Esophagus muscularis mucosa (tissue), 4 donors: Measurements from ENCODE around the gene FBXW4. TPM values are rescaled to one million over a fixed set of nuclear protein-coding genes. Genes with fewer than 3 reads are reported as not detected.

ENCODE experiments used
- DNase-seq: peaks from one replicate; pipeline ENCODE4 v3.0.0-alpha.2; 2017; ENCODE audit errors: extremely low spot score
- H3K27ac ChIP-seq, 4 donors: fragments of 200-600 bp; sonication (generic); replicated peaks in 1 of 4; 1 replicate in 3 of 4; 2 replicates in 1 of 4; pipeline ENCODE4 v1.5.1; 2016 to 2019; ENCODE audit warnings: mild to moderate bottlenecking in 1 of 4
- H3K27me3 ChIP-seq, 4 donors: fragments of 200-600 bp; sonication (generic); one replicate each; pipeline versions ENCODE4 v1.5.1 to v1.6.0; 2016 to 2019
- H3K36me3 ChIP-seq, 4 donors: fragments of 200-600 bp; sonication (generic); one replicate each; pipeline ENCODE4 v1.5.1; 2016 to 2019
- H3K4me1 ChIP-seq, 4 donors: fragments of 200-600 bp; sonication (generic); one replicate each; pipeline ENCODE4 v1.5.1; 2016 to 2019
- H3K4me3 ChIP-seq, 4 donors: fragments of 200-600 bp; sonication (generic); 1 replicate in 2 of 4; 2 replicates in 2 of 4; pipeline ENCODE4 v1.5.1; 2016 to 2019; ENCODE audit warnings: mild to moderate bottlenecking in 4 of 4, moderate library complexity in 1 of 4
- H3K9me3 ChIP-seq, 4 donors: fragments of 200-600 bp; sonication (generic); 1 replicate in 3 of 4; 2 replicates in 1 of 4; pipeline ENCODE4 v1.5.1; 2016 to 2019
- CTCF ChIP-seq, 3 experiments: fragments of 200-600 bp in 2 of 3; fragments of 450-650 bp in 1 of 3; sonication (generic) in 2 of 3; IDR thresholded peaks; one replicate each; pipeline ENCODE4 v1.5.1; 2017 to 2019; ENCODE audit warnings: antibody characterized with exemption in 3 of 3, mild to moderate bottlenecking in 2 of 3, moderate library complexity in 1 of 3
- EP300 ChIP-seq: sonication (generic); formaldehyde crosslinking; IDR thresholded peaks from one replicate; pipeline ENCODE4 v1.6.1; 2017; ENCODE audit warnings: antibody characterized with exemption
- POLR2A ChIP-seq: fragments of 450-650 bp; IDR thresholded peaks from one replicate; pipeline ENCODE4 v1.6.1; 2017; ENCODE audit warnings: antibody characterized with exemption, moderate library complexity, mild to moderate bottlenecking, low read depth
- POLR2AphosphoS5 ChIP-seq, 2 donors: sonication (generic); formaldehyde crosslinking; IDR thresholded peaks; one replicate each; pipeline ENCODE4 v1.6.1; 2017; ENCODE audit warnings: antibody characterized with exemption in 2 of 2
- WGBS: methylation state at CpG from one replicate; pipeline ENCODE4 v1.1.5; 2018; 5-methylcytosine and 5-hydroxymethylcytosine counted together
- intact Hi-C: fragments of 100-400 bp; cut with DNase I; formaldehyde crosslinking; loops from one replicate; pipeline ENCODE4 v1.15.1; 2023
- total RNA-seq, 4 donors: library from RNA; depleted of rRNA; stranded (reverse); fragments of >200 nt; gene quantifications; one replicate each; pipeline versions ENCODE4 v1.1.0 to v1.2.1, GENCODE V29; 2016

FBXW4 gene
- total RNA-seq, 4 donors from 2014 or later, result 101 to 168 (median 115) TPM

- H3K27ac ChIP-seq, result no peak overlapping the region
- no peaks in the 10 kb centered on the region for H3K9me3 ChIP-seq
- no peak for TF ChIP-seq POLR2AphosphoS5 (IDR thresholded peaks at IDR 0.05)
- TF ChIP-seq POLR2A, result no peak
- no peak for TF ChIP-seq CTCF (IDR thresholded peaks at IDR 0.05)
- no peak for TF ChIP-seq EP300
- no peak for DNase-seq
- intact Hi-C loops, result no loop called here
- no peaks in the 10 kb centered on the region for H3K4me1 ChIP-seq
- 96% methylated on average over 2 of the region's 2 CpGs for WGBS
- no peak overlapping the region for H3K4me3 ChIP-seq
- H3K27me3 ChIP-seq, result no peaks in the 10 kb centered on the region
- peaks cover 7 to 88% (median 71%) of the 10 kb centered on the region in 4 donors for H3K36me3 ChIP-seq
Measured at GRCh38 chr10:101656890-101657289, 38.1 kb downstream of the FBXW4 start.

- H3K36me3 ChIP-seq, result peaks cover 3 to 82% (median 71%) of the 10 kb centered on the region in 4 donors
Measured at GRCh38 chr10:101655570-101655969, 39.4 kb downstream of the FBXW4 start.

GRCh38 chr10:101653536-101653935 lies 41.4 kb downstream of the FBXW4 start:
- Histone ChIP-seq H3K9me3 (no peaks in the 10 kb centered on the region), H3K36me3 (peaks cover 0 to 82% (median 65%) of the 10 kb centered on the region in 4 donors), H3K27ac (no peak overlapping the region), H3K27me3 (no peaks in the 10 kb centered on the region), H3K4me1 (no peaks in the 10 kb centered on the region), H3K4me3 (no peak overlapping the region)
- no peak for TF ChIP-seq CTCF (IDR thresholded peaks at IDR 0.05)
- no peak for TF ChIP-seq POLR2A
- TF ChIP-seq EP300, result no peak
- TF ChIP-seq POLR2AphosphoS5 (IDR thresholded peaks at IDR 0.05), result no peak
- 96% methylated on average over 8 of the region's 8 CpGs for WGBS
- intact Hi-C loops, result no loop called here
- no peak for DNase-seq

More at GRCh38 chr10:101655570-101655969, 39.4 kb downstream of the FBXW4 start:
- H3K9me3 ChIP-seq, result no peaks in the 10 kb centered on the region
- no peak for DNase-seq
- H3K27ac ChIP-seq, result no peak overlapping the region
- H3K27me3 ChIP-seq, result no peaks in the 10 kb centered on the region
- TF ChIP-seq CTCF (IDR thresholded peaks at IDR 0.05), result no peak
- TF ChIP-seq POLR2A, result no peak
- peak in 1 of 2 donors; percentile 7 for TF ChIP-seq POLR2AphosphoS5 (IDR thresholded peaks at IDR 0.05)
- no peak for TF ChIP-seq EP300
- no peak overlapping the region for H3K4me3 ChIP-seq
- intact Hi-C loops, result no loop called here
- H3K4me1 ChIP-seq, result no peaks in the 10 kb centered on the region
- WGBS, result 60% methylated on average over 6 of the region's 6 CpGs

- DNase-seq, result no peak
- no peaks in the 10 kb centered on the region for H3K27me3 ChIP-seq
- 77% methylated on average over 5 of the region's 5 CpGs for WGBS
- no peak overlapping the region for H3K27ac ChIP-seq
- no peak for TF ChIP-seq CTCF (IDR thresholded peaks at IDR 0.05)
- TF ChIP-seq POLR2AphosphoS5 (IDR thresholded peaks at IDR 0.05), result no peak
- no peak for TF ChIP-seq EP300
- no peak for TF ChIP-seq POLR2A
- H3K4me1 ChIP-seq, result peaks cover 0 to 6% (median 4%) of the 10 kb centered on the region in 4 donors
- H3K4me3 ChIP-seq, result no peak overlapping the region
- no peaks in the 10 kb centered on the region for H3K9me3 ChIP-seq
- H3K36me3 ChIP-seq, result peaks cover 2 to 82% (median 53%) of the 10 kb centered on the region in 4 donors
- intact Hi-C loops, result no loop called here
Measured at GRCh38 chr10:101651336-101651735, 43.6 kb downstream of the FBXW4 start.

GRCh38 chr10:101650863-101651262 lies 44.1 kb downstream of the FBXW4 start:
- Histone ChIP-seq H3K36me3 (peaks cover 5 to 81% (median 49%) of the 10 kb centered on the region in 4 donors), H3K9me3 (no peaks in the 10 kb centered on the region), H3K27ac (no peak overlapping the region), H3K4me1 (peaks cover 0 to 11% (median 8%) of the 10 kb centered on the region in 4 donors), H3K27me3 (no peaks in the 10 kb centered on the region), H3K4me3 (no peak overlapping the region)
- 85% methylated on average over 15 of the region's 15 CpGs for WGBS
- DNase-seq, result no peak
- TF ChIP-seq CTCF (IDR thresholded peaks at IDR 0.05) (no peak), POLR2A (no peak)
- intact Hi-C loops, result no loop called here
